OCI-LY1 (cell line): ENCODE data around the gene CARD8.

Experiments
- CTCF ChIP-seq: fragments of 200-600 bp; sonication (generic), shearing (Covaris generic); IDR thresholded peaks from 2 replicates; pipeline ENCODE4 v1.5.1; 2017; ENCODE audit warnings: mild to moderate bottlenecking, antibody characterized with exemption, low read length, moderate library complexity, mixed read lengths
- EZH2 ChIP-seq: fragments of 200-600 bp; sonication (generic), shearing (Covaris generic); IDR thresholded peaks from 2 replicates; pipeline ENCODE4 v1.8.0; 2017; ENCODE audit warnings: borderline replicate concordance, mixed run types, mild to moderate bottlenecking, antibody characterized with exemption, low read length, moderate library complexity, mixed read lengths

GRCh38 chr19:48186015-48186414 is 69.7 kb downstream of the CARD8 start:
- TF ChIP-seq CTCF, result no peak
- TF ChIP-seq EZH2, result no peak
